SK-N-MC (cell line): Measurements from ENCODE around the gene PAX1.

Source experiments
- DNase-seq: peaks from one replicate; pipeline ENCODE4 v3.0.0-alpha.2; 2011; ENCODE audit warnings: low read depth, low spot score
- H3K27ac ChIP-seq: fragments of 200-600 bp; sonication (generic); 2 replicates; pipeline ENCODE4 v1.5.1; 2016; ENCODE audit warnings: mixed run types
- H3K36me3 ChIP-seq: fragments of 200-600 bp; sonication (generic); 2 replicates; pipeline ENCODE4 v1.6.1; 2017; ENCODE audit warnings: antibody characterized with exemption, low read length, mixed read lengths; ENCODE audit not compliant: insufficient read depth
- H3K4me3 ChIP-seq: fragments of 200-600 bp; sonication (generic); 2 replicates; pipeline ENCODE4 v1.5.1; 2016
- H3K9ac ChIP-seq: fragments of 200-600 bp; sonication (generic); 2 replicates; pipeline ENCODE4 v1.8.0; 2017; ENCODE audit warnings: mixed run types, mixed read lengths; ENCODE audit not compliant: insufficient read length
- H3K9me3 ChIP-seq: fragments of 200-600 bp; sonication (generic); 2 replicates; pipeline ENCODE4 v1.6.1; 2017; ENCODE audit warnings: low read depth, mild to moderate bottlenecking, antibody characterized with exemption, low read length, moderate library complexity, mixed read lengths
- EZH2 ChIP-seq: fragments of 200-600 bp; sonication (generic); IDR thresholded peaks from one replicate; pipeline ENCODE4 v1.6.1; 2017; ENCODE audit warnings: antibody characterized with exemption
- FOXP2 ChIP-seq: optimal IDR thresholded peaks from 2 replicates; pipeline ENCODE3; 2011; ENCODE audit warnings: mild to moderate bottlenecking, moderate library complexity; ENCODE audit not compliant: insufficient read depth; ENCODE audit errors: extremely low read length, control extremely low read depth
- POLR2AphosphoS5 ChIP-seq: IDR thresholded peaks from 2 replicates; pipeline ENCODE4 v1.6.1; 2012; ENCODE audit warnings: mild to moderate bottlenecking, low read depth, low read length, borderline replicate concordance

PAX1 gene

GRCh38 chr20:21677781-21678180, 27.7 kb upstream of the PAX1 start:
- Histone ChIP-seq H3K9ac (no peak overlapping the region), H3K9me3 (no peaks in the 10 kb centered on the region), H3K36me3 (no peaks in the 10 kb centered on the region), H3K4me3 (no peak overlapping the region), H3K27ac (no peak overlapping the region)
- DNase-seq, result no peak
- TF ChIP-seq POLR2AphosphoS5, result no peak
- no peak for TF ChIP-seq FOXP2
- no peak for TF ChIP-seq EZH2

GRCh38 chr20:21681234-21681921, 24.1 kb upstream of the PAX1 start:
- H3K27ac ChIP-seq, result no peak overlapping the region
- no peak for DNase-seq
- no peaks in the 10 kb centered on the region for H3K36me3 ChIP-seq
- no peak for TF ChIP-seq POLR2AphosphoS5
- TF ChIP-seq FOXP2, result no peak
- no peak for TF ChIP-seq EZH2
- no peak overlapping the region for H3K9ac ChIP-seq
- H3K9me3 ChIP-seq, result no peaks in the 10 kb centered on the region
- H3K4me3 ChIP-seq, result no peak overlapping the region

- TF ChIP-seq POLR2AphosphoS5 (no peak), EZH2 (no peak), FOXP2 (no peak)
- Histone ChIP-seq H3K4me3 (no peak overlapping the region), H3K36me3 (no peaks in the 10 kb centered on the region), H3K9ac (no peak overlapping the region), H3K27ac (no peak overlapping the region), H3K9me3 (no peaks in the 10 kb centered on the region)
- no peak for DNase-seq
Observed at GRCh38 chr20:21681922-21682318, 23.5 kb upstream of the PAX1 start.

- Histone ChIP-seq H3K27ac (no peak overlapping the region), H3K4me3 (no peak overlapping the region), H3K9ac (no peak overlapping the region), H3K36me3 (no peaks in the 10 kb centered on the region), H3K9me3 (no peaks in the 10 kb centered on the region)
- no peak for DNase-seq
- TF ChIP-seq EZH2 (no peak), FOXP2 (no peak), POLR2AphosphoS5 (no peak)
Observed at GRCh38 chr20:21682521-21682954, 22.9 kb upstream of the PAX1 start.

GRCh38 chr20:21684671-21685070, 20.8 kb upstream of the PAX1 start:
- H3K27ac ChIP-seq, result no peak overlapping the region
- H3K9ac ChIP-seq, result no peak overlapping the region
- no peak overlapping the region for H3K4me3 ChIP-seq
- no peak for DNase-seq
- TF ChIP-seq POLR2AphosphoS5, result no peak
- TF ChIP-seq EZH2, result no peak
- TF ChIP-seq FOXP2, result no peak
- no peaks in the 10 kb centered on the region for H3K36me3 ChIP-seq
- no peaks in the 10 kb centered on the region for H3K9me3 ChIP-seq

- Histone ChIP-seq H3K27ac (no peak overlapping the region), H3K9ac (no peak overlapping the region), H3K4me3 (no peak overlapping the region), H3K9me3 (no peaks in the 10 kb centered on the region), H3K36me3 (no peaks in the 10 kb centered on the region)
- no peak for DNase-seq
- no peak for TF ChIP-seq EZH2
- no peak for TF ChIP-seq FOXP2
- no peak for TF ChIP-seq POLR2AphosphoS5
Observed at GRCh38 chr20:21685981-21686380, 19.5 kb upstream of the PAX1 start.

- no peaks in the 10 kb centered on the region for H3K36me3 ChIP-seq
- DNase-seq, result no peak
Observed at GRCh38 chr20:21693322-21693721, 12.1 kb upstream of the PAX1 start.

GRCh38 chr20:21698494-21699215, 6.8 kb upstream of the PAX1 start:
- H3K4me3 ChIP-seq, result no peak overlapping the region
- TF ChIP-seq FOXP2, result no peak
- TF ChIP-seq POLR2AphosphoS5, result no peak
- TF ChIP-seq EZH2, result no peak
- no peak overlapping the region for H3K9ac ChIP-seq
- DNase-seq, result no peak
- H3K9me3 ChIP-seq, result no peaks in the 10 kb centered on the region
- no peak overlapping the region for H3K27ac ChIP-seq
- H3K36me3 ChIP-seq, result no peaks in the 10 kb centered on the region

More at GRCh38 chr20:21693322-21693721, 12.1 kb upstream of the PAX1 start:
- Histone ChIP-seq H3K27ac (no peak overlapping the region), H3K9me3 (no peaks in the 10 kb centered on the region), H3K4me3 (no peak overlapping the region), H3K9ac (no peak overlapping the region)
- no peak for TF ChIP-seq POLR2AphosphoS5
- no peak for TF ChIP-seq FOXP2
- TF ChIP-seq EZH2, result no peak
